ENCODE measurements around the gene IFI27L1.
"Not testable (repeated sequence)": the region's sequence is repeated elsewhere in the genome, so short reads cannot be mapped to it uniquely, and the experiment has no call there.

Gene IFI27L1

GRCh38 chr14:94048691-94049624, 32.2 kb upstream of the IFI27L1 start:
- DNase-seq: no peak

GRCh38 chr14:94049625-94050023, 31.5 kb upstream of the IFI27L1 start:
- no peak for DNase-seq

- no peak for DNase-seq
Measured at GRCh38 chr14:94050231-94050880, 30.8 kb upstream of the IFI27L1 start.

- DNase-seq: no peak
Measured at GRCh38 chr14:94051115-94051514, 30.0 kb upstream of the IFI27L1 start.

- no peak for DNase-seq
Measured at GRCh38 chr14:94051779-94052178, 29.3 kb upstream of the IFI27L1 start.

- no peak for DNase-seq
Measured at GRCh38 chr14:94052199-94052598, 28.9 kb upstream of the IFI27L1 start.

- DNase-seq: no peak
Measured at GRCh38 chr14:94052662-94053061, 28.4 kb upstream of the IFI27L1 start.

GRCh38 chr14:94054401-94054800, 26.7 kb upstream of the IFI27L1 start:
- DNase-seq: no peak

GRCh38 chr14:94054936-94055335, 26.2 kb upstream of the IFI27L1 start:
- DNase-seq: no peak

GRCh38 chr14:94056579-94057308, 24.4 kb upstream of the IFI27L1 start:
- no peak for DNase-seq

- no peak for DNase-seq
Measured at GRCh38 chr14:94058128-94058673, 22.9 kb upstream of the IFI27L1 start.

- no peak for DNase-seq
Measured at GRCh38 chr14:94058674-94059138, 22.4 kb upstream of the IFI27L1 start.

GRCh38 chr14:94059998-94060397, 21.1 kb upstream of the IFI27L1 start:
- DNase-seq: no peak

GRCh38 chr14:94062344-94062940, 18.7 kb upstream of the IFI27L1 start:
- no peak for DNase-seq

GRCh38 chr14:94066089-94066676, 14.9 kb upstream of the IFI27L1 start:
- DNase-seq: no peak

GRCh38 chr14:94072076-94072475, 9.0 kb upstream of the IFI27L1 start:
- DNase-seq: not testable (repeated sequence)

- DNase-seq: no peak
Measured at GRCh38 chr14:94074534-94074933, 6.6 kb upstream of the IFI27L1 start.

- DNase-seq: no peak
Measured at GRCh38 chr14:94075008-94075407, 6.1 kb upstream of the IFI27L1 start.

GRCh38 chr14:94077111-94077821, 3.8 kb upstream of the IFI27L1 start:
- DNase-seq: no peak

GRCh38 chr14:94077823-94078222, 3.3 kb upstream of the IFI27L1 start:
- no peak for DNase-seq

- DNase-seq: no peak
Measured at GRCh38 chr14:94079891-94080620, 1.1 kb upstream of the IFI27L1 start.

Data from 8988T (cell line).